Fibroblast of the aortic adventitia (primary cell): ENCODE measurements around the gene USP25. TPM values are rescaled to one million over a fixed set of nuclear protein-coding genes. Genes with fewer than 3 reads are reported as not detected.

ENCODE experiments used
- DNase-seq: peaks from one replicate; pipeline ENCODE4 v3.0.0-alpha.2; 2010; ENCODE audit warnings: low read depth
- H3K4me3 ChIP-seq: 2 replicates; pipeline ENCODE4 v1.5.1; 2011; ENCODE audit warnings: low read depth, mild to moderate bottlenecking, control low read depth, low read length, moderate library complexity
- CTCF ChIP-seq: IDR thresholded peaks from 2 replicates; pipeline ENCODE4 v1.5.1; 2011; ENCODE audit warnings: mild to moderate bottlenecking, low read length, control low read depth, inconsistent platforms; ENCODE audit not compliant: insufficient read depth
- total RNA-seq: library from RNA; depleted of rRNA; stranded (reverse); fragments of >200 nt; gene quantifications from 2 replicates; pipeline ENCODE4 v1.2.3, GENCODE V29; 2012; ENCODE audit warnings: low replicate concordance

USP25 gene
- total RNA-seq, 1 donor: 37.3 TPM

GRCh38 chr21:15809818-15810217 is 80.0 kb downstream of the USP25 start:
- no peak for TF ChIP-seq CTCF

GRCh38 chr21:15815285-15815684 is 85.5 kb downstream of the USP25 start:
- no peak overlapping the region for H3K4me3 ChIP-seq
- TF ChIP-seq CTCF: no peak
- no peak for DNase-seq

More at GRCh38 chr21:15809818-15810217, 80.0 kb downstream of the USP25 start:
- DNase-seq: peak; percentile 8
- H3K4me3 ChIP-seq: no peak overlapping the region

GRCh38 chr21:15820327-15820726 is 90.5 kb downstream of the USP25 start:
- no peak for TF ChIP-seq CTCF
- DNase-seq: no peak
- H3K4me3 ChIP-seq: no peak overlapping the region

GRCh38 chr21:15820852-15821379 is 91.1 kb downstream of the USP25 start:
- no peak overlapping the region for H3K4me3 ChIP-seq
- DNase-seq: peak; percentile 30
- TF ChIP-seq CTCF: no peak

GRCh38 chr21:15823486-15824150 is 93.8 kb downstream of the USP25 start:
- no peak for TF ChIP-seq CTCF
- H3K4me3 ChIP-seq: no peak overlapping the region
- no peak for DNase-seq

GRCh38 chr21:15825700-15826099 is 95.9 kb downstream of the USP25 start:
- H3K4me3 ChIP-seq: no peak overlapping the region
- TF ChIP-seq CTCF: no peak
- DNase-seq: no peak
